Sigmoid colon (tissue), 7 donors: Measurements from ENCODE around the gene TCF7L2. TPM values are rescaled to one million over a fixed set of nuclear protein-coding genes. Genes with fewer than 3 reads are reported as not detected.

Experiments
- DNase-seq: peaks from one replicate; pipeline ENCODE4 v3.0.0-alpha.2; 2019
- H3K27ac ChIP-seq, 4 donors: fragments of 200-600 bp; sonication (generic); one replicate each; pipeline ENCODE4 v1.5.1; 2016 to 2019; ENCODE audit warnings: mild to moderate bottlenecking in 1 of 4
- H3K27me3 ChIP-seq, 3 donors: fragments of 200-600 bp; sonication (generic); one replicate each; pipeline ENCODE4 v1.5.1; 2019; ENCODE audit warnings: mild to moderate bottlenecking in 1 of 3
- H3K36me3 ChIP-seq, 4 donors: fragments of 200-600 bp; sonication (generic); one replicate each; pipeline ENCODE4 v1.5.1; 2016 to 2019
- H3K4me1 ChIP-seq, 4 donors: fragments of 200-600 bp; sonication (generic); one replicate each; pipeline ENCODE4 v1.5.1; 2017 to 2019
- H3K4me3 ChIP-seq, 4 donors: fragments of 200-600 bp; sonication (generic); one replicate each; pipeline ENCODE4 v1.5.1; 2017 to 2019; ENCODE audit warnings: mild to moderate bottlenecking in 2 of 4, moderate library complexity in 1 of 4
- H3K9me3 ChIP-seq, 4 donors: fragments of 200-600 bp in 3 of 4; sonication (generic) in 3 of 4; one replicate each; pipeline versions ENCODE4 v1.5.1 to v1.6.1; 2013 to 2019
- CTCF ChIP-seq, 4 experiments: fragments of 450-650 bp in 3 of 4; fragments of 200-600 bp in 1 of 4; IDR thresholded peaks; one replicate each; pipeline ENCODE4 v1.5.1; 2016 to 2019; ENCODE audit warnings: antibody characterized with exemption in 4 of 4, mild to moderate bottlenecking in 3 of 4, moderate library complexity in 2 of 4
- EP300 ChIP-seq, 4 donors: sonication (generic); formaldehyde crosslinking; IDR thresholded peaks; one replicate each; pipeline ENCODE4 v1.6.1; 2017; ENCODE audit warnings: antibody characterized with exemption in 4 of 4
- POLR2A ChIP-seq, 2 donors: fragments of 450-650 bp; IDR thresholded peaks; one replicate each; pipeline ENCODE4 v1.6.1; 2016; ENCODE audit warnings: antibody characterized with exemption in 2 of 2, mild to moderate bottlenecking in 2 of 2, moderate library complexity in 2 of 2
- POLR2AphosphoS5 ChIP-seq, 4 donors: sonication (generic); formaldehyde crosslinking; IDR thresholded peaks; one replicate each; pipeline ENCODE4 v1.6.1; 2017; ENCODE audit warnings: antibody characterized with exemption in 4 of 4
- WGBS, 2 donors: extraction: QIAGEN DNeasy Blood & Tissue Kit; methylation state at CpG; one replicate each; pipeline ENCODE4 v1.1.7; 2013; 5-methylcytosine and 5-hydroxymethylcytosine counted together
- intact Hi-C: fragments of 100-400 bp; cut with DNase I; formaldehyde crosslinking; loops from one replicate; pipeline ENCODE4 v1.15.1; 2023
- polyA plus RNA-seq, 3 donors: library from polyadenylated mRNA; stranded (reverse); fragments of 200-250 nt; gene quantifications; one replicate each; pipeline ENCODE4 v1.2.3, GENCODE V29; 2013
- total RNA-seq, 4 donors: library from RNA; depleted of rRNA; stranded (reverse); fragments of >200 nt; gene quantifications; one replicate each; pipeline ENCODE4 v1.1.0, GENCODE V29; 2016
- donor health status: healthy with polysubstance abuse.
- donor health status: Bipolar disorder and iron deficiency.
- donor health status: healthy.

Gene TCF7L2
- total and polyA plus RNA-seq, 7 donors = 15.3 to 40.4 (median 30.0) TPM

GRCh38 chr10:113169853-113170460 lies 219.9 kb downstream of the TCF7L2 start:
- no peaks in the 10 kb centered on the region for H3K9me3 ChIP-seq
- H3K27ac ChIP-seq = no peak overlapping the region
- intact Hi-C loops = no loop called here
- DNase-seq = no peak
- no peaks in the 10 kb centered on the region for H3K27me3 ChIP-seq
- peaks cover 0 to 9% (median 6%) of the 10 kb centered on the region in 4 donors for H3K36me3 ChIP-seq
- TF ChIP-seq POLR2AphosphoS5 (IDR thresholded peaks at IDR 0.05) (peak in 1 of 4 donors; percentile 7), EP300 (IDR thresholded peaks at IDR 0.05) (no peak)
- H3K4me1 ChIP-seq = no peaks in the 10 kb centered on the region
- H3K4me3 ChIP-seq = no peak overlapping the region
- WGBS, 2 donors = 70 to 90% methylated on average over 14 of the region's 14 CpGs

- WGBS, 2 donors = 92 to 94% methylated on average over 11 of the region's 11 CpGs
- Histone ChIP-seq H3K27me3 (no peaks in the 10 kb centered on the region), H3K36me3 (no peaks in the 10 kb centered on the region), H3K9me3 (no peaks in the 10 kb centered on the region), H3K27ac (no peak overlapping the region), H3K4me1 (peaks cover 0 to 2% (median 0%) of the 10 kb centered on the region in 4 donors), H3K4me3 (no peak overlapping the region)
- DNase-seq = no peak
- TF ChIP-seq CTCF (IDR thresholded peaks at IDR 0.05) (no peak), POLR2A (IDR thresholded peaks at IDR 0.05) (no peak), POLR2AphosphoS5 (IDR thresholded peaks at IDR 0.05) (no peak), EP300 (IDR thresholded peaks at IDR 0.05) (no peak)
- intact Hi-C loops = no loop called here
Observed at GRCh38 chr10:113171662-113172061, 221.6 kb downstream of the TCF7L2 start.

DNA sequence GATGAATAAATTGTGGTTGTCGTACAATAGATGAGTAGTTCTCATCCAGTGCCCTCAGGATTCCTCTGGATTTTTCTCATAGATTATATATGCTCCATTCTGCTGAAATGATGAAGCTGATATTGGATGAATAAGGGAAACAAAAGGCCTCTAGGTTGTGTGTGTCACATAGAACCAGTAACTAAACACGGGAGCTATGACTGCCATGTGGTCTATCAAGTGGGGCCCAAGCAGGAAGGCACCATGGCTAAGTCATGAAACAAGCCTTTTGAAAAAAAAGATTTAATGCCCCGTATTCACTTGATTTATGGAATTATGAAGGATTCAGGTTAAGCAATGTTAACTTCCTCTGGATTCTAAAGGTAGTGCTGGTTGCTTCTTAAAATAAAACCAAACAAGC lies 225.1 kb downstream of the TCF7L2 start:
- TF ChIP-seq POLR2AphosphoS5 (IDR thresholded peaks at IDR 0.05) (no peak), POLR2A (IDR thresholded peaks at IDR 0.05) (no peak), CTCF (IDR thresholded peaks at IDR 0.05) (no peak), EP300 (IDR thresholded peaks at IDR 0.05) (no peak)
- Histone ChIP-seq H3K27ac (no peak overlapping the region), H3K9me3 (no peaks in the 10 kb centered on the region), H3K27me3 (no peaks in the 10 kb centered on the region), H3K4me3 (no peak overlapping the region), H3K4me1 (peaks cover 0 to 9% (median 3%) of the 10 kb centered on the region in 4 donors), H3K36me3 (no peaks in the 10 kb centered on the region)
- WGBS, 2 donors = 81 to 92% methylated on average over 3 of the region's 3 CpGs
- intact Hi-C loops = no loop called here
- DNase-seq = no peak

- H3K9me3 ChIP-seq = no peaks in the 10 kb centered on the region
- H3K4me1 ChIP-seq = peaks cover 0 to 17% (median 11%) of the 10 kb centered on the region in 4 donors
- intact Hi-C loops = no loop called here
- no peak overlapping the region for H3K4me3 ChIP-seq
- WGBS, 2 donors = 90% methylated on average over 17 of the region's 17 CpGs
- H3K36me3 ChIP-seq = no peaks in the 10 kb centered on the region
- TF ChIP-seq POLR2A (IDR thresholded peaks at IDR 0.05) (no peak), POLR2AphosphoS5 (IDR thresholded peaks at IDR 0.05) (no peak), EP300 (IDR thresholded peaks at IDR 0.05) (no peak), CTCF (IDR thresholded peaks at IDR 0.05) (no peak)
- no peak overlapping the region for H3K27ac ChIP-seq
- no peaks in the 10 kb centered on the region for H3K27me3 ChIP-seq
- no peak for DNase-seq
Observed at GRCh38 chr10:113175756-113176651, 226.0 kb downstream of the TCF7L2 start.

DNA sequence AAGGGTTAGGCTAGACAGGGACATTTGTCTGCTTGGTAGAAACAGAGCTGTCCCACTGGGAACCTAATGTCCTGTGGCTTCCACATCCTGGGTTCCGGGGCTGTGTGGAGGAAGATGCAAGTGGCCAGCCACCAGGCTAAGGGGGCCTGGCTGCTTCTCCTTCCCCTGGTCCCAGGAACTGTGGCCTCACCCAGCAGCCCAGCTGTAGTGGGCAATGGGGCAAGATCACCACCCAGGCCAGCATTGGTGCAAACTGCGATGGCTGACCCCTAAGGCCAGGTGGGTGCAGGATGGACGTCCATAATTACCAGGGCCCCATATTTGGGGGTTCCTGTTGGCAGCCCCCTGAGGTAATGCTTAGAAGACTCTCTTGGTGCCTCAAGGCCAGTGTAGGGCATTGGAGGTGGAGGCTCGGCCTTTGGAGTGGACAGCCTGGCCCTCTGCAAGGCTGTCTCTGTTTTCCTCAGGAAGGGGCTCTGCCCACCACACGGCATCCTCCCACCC lies 226.7 kb downstream of the TCF7L2 start:
- no peak overlapping the region for H3K27ac ChIP-seq
- intact Hi-C loops = no loop called here

More for the DNA sequence above, 226.7 kb downstream of the TCF7L2 start:
- TF ChIP-seq EP300 (IDR thresholded peaks at IDR 0.05) = no peak
- no peak for TF ChIP-seq POLR2AphosphoS5 (IDR thresholded peaks at IDR 0.05)
- TF ChIP-seq POLR2A (IDR thresholded peaks at IDR 0.05) = no peak
- no peak for TF ChIP-seq CTCF (IDR thresholded peaks at IDR 0.05)
- Histone ChIP-seq H3K4me3 (no peak overlapping the region), H3K4me1 (peaks cover 0 to 21% (median 11%) of the 10 kb centered on the region in 4 donors), H3K27me3 (no peaks in the 10 kb centered on the region), H3K36me3 (no peaks in the 10 kb centered on the region), H3K9me3 (no peaks in the 10 kb centered on the region)
- 86 to 89% methylated on average over 5 of the region's 5 CpGs for WGBS, 2 donors
- no peak for DNase-seq
